Bone marrow (tissue), 2 donors: ENCODE data around the gene ANKS6.

Experiments
- DNase-seq, 2 donors: peaks; one replicate each; lab custom pipeline; 2025; lab: John Stamatoyannopoulos, UW

The ANKS6 gene

DNA sequence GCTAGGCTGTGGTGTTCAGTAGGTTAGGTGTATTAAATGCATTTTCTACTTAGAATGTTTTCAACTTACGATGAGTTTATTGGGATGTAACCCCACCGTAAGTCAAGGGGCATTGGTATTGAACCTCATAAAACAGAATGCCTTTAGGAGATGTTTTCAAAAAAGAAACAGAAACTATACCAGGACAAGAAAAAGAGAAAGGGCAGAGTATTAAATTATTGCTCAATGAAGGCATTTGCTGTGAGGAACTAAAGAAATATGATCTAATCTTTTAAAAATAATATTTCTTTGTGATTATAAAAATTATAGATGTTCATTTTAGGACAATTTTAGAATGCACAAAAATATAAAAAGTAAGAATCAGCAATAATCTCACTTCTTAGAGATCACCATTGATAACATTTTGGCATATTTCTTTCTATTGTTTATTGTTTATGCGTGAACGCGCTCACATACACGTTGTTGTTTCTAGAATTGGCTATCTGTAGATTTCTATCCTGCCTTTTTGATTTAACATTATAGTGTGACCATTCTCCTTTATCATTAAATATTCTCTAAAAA lies 19.1 kb upstream of the ANKS6 start:
- DNase-seq, result no peak

DNA sequence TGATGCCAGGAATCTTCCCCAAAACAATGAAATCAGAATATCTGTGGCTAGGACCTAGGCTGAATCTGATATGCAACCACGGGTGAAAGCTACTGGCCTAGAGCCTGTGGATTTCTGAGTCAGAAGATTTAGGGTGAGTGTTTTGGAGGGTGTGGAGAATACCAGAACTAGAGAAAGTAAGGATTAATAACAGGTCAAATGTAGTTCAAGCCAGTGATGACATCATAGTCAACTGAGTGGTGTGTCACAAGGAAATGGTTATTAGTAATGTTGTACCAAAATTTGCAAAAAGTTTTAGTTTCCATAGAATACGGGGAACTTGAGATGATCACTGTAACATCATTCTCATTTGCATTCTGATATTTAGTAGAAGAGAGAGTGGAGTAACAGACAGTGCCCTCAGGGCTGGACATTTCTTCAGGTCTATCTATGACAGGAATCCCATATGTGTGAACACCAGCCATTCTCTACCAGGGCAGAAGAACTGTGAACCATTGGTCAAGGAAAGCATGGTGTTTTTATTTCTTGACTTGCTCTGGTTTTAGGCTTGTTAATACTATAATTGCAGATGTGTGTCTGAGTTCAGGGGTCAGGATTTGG lies 14.8 kb upstream of the ANKS6 start:
- no peak for DNase-seq

DNA sequence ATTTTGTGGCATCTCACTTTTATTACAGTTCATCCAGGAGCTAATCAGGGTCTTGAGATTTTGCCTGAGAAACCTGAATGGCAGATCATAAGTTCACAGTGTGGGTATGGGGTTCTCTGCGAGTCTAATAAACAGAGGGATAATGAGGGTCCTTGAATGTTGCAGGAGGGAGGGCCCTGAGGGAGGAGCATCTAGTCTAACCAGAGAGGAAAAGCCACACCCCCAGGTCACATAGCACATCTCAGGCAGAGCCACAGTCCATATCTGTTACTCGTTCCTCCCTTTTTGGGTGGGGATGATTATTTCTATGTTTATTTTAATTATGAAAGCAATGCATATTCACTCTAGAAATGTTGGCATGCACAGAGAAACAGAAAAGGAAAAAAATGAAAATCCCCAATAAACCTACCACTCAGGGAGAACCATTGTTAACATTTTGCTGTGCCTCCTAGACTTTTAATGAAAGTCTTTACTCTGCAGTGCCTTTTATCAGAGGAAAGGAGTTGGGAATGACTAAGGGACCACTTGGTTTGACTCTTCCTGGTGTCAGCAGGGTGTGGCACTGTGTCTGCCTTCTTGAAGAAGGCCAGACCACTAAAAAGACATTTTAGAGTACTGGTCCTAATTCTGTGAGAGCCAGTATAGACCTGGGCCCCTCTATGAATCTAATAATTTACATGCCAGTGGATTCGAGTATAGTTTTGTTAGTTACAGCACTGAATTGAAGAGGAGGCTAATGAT lies 13.9 kb upstream of the ANKS6 start:
- DNase-seq, result no peak

DNA sequence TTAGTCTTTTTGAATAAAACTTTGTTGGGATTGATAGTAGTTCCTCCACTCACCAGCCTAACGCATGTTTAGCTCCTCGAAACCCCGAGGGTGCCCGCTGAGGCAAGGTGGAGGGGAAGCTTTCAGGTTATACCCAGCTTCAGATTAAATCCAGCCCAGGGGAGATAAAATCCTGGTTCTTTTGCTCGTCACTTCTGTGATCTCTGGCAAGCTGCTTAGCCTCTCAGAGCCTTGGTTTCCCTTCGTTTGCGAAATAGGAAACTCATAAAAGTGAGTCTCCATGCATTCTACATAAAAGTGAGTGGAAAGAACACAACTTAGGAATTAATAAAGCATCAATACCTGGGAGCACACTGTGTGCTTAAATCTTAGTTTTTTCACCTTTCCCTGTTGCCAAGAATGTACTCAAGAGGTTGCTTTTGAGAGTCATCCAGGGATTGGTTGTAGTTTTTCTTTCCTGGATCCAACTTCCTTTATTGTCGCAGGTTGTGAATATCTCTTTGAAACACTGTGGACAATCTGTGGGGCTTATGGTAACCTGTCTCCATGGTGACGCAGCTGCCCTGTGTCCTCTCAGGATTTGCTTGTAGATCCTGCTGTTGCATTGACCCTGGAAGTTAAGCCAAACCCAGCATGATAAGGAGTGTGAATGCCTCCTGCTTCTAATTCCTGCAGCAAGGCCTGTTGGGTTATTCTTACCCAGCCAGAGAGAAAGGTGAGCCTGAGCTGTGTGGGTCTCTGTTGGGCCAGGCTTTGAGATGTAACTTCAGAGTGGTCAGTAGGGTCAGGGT lies 13.2 kb upstream of the ANKS6 start:
- DNase-seq, result no peak

DNA sequence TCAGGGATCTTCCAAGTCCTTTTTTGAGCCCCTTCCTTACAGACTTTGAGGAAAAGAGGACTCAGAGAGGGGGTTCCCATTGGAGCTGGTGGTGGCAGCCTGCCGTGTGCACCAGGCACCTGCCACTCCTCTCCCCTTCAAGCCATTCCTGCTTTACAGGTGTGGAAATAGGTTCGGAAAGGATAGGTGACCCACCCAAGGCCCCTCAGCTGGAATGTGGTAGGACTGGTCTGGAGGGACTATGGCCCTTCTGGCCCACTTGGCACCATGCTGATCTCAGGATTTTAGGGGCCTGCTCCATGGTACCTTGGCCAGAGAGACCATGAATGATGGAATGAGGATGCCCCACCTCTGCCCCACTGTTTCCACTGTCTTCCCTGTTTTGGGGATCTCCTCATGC lies 12.5 kb upstream of the ANKS6 start:
- DNase-seq, result no peak

DNA sequence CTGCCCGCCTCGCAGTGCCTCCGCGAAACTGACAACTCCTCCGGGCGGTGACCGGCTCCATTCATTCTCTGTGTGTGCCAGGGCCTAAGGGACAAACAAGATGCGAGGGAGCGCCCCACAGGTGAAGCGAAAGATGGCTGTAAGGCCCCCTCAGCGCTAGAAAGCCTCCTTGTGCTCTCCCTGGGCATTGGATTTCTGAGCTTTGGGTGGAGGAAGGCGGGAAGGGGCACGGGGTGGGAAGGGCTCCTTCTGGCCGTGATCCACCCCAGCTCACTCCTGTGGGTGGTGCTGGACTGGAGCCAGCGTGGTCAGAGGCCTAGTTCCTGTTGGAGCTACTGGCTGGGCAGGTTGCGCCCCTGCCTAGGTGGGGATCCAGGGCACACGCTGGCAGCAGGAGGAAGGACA lies 12.1 kb upstream of the ANKS6 start:
- DNase-seq, result no peak

DNA sequence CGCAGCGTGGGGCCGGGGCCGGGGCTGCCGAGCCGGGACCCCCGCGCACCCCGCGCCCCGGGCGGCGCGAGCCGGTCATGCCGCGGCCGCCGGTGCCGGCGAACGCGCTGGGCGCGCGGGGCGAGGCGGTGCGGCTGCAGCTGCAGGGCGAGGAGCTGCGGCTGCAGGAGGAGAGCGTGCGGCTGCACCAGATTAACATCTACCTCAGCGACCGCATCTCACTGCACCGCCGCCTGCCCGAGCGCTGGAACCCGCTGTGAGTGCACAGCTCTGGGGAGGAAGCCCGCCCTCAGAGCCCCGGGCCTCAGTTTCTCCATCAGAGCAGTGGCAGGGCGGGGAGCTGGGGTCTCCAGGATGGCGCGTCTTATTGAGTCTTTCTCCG lies 11.4 kb upstream of the ANKS6 start:
- no peak for DNase-seq

DNA sequence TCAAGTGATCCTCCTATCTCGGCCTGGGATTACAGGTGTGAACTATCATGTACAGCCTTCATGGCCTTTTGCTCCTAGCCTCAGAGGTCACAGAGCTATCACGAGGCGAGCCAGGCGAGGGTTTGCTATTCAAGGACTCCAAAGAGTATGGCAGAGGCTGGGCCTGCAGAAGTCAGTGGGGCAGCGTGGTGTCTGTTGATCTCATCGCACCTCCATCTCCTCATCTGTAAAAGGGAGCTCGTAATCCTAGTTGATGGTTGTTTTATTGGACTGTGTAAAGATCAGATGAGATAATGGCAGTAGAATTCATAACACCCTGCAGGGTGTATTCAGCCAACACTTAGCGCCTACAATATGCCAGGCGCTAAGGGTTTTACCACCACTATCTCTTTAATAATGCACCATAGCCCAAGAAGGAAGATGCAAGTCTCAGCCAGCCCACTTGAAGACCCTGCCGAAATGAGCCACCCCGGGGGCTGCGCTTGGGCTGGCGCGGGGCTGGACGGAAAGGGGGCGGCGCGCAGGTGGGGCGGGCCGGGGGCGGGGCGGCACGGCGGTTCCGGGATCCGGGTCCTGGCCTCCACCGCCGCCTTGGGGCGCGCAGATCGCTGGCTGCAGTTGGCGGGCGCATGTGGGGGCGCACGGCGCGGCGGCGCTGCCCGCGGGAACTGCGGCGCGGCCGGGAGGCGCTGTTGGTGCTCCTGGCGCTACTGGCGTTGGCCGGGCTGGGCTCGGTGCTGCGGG lies 10.9 kb upstream of the ANKS6 start, which contains the start of gene GALNT12:
Gene GALNT12 (plus strand): TSS at position 601 of the 744 bp plus-strand sequence. CDS start 29 bp downstream, at position 630.
- peak in 1 of 2 donors; percentile 21 for DNase-seq

DNA sequence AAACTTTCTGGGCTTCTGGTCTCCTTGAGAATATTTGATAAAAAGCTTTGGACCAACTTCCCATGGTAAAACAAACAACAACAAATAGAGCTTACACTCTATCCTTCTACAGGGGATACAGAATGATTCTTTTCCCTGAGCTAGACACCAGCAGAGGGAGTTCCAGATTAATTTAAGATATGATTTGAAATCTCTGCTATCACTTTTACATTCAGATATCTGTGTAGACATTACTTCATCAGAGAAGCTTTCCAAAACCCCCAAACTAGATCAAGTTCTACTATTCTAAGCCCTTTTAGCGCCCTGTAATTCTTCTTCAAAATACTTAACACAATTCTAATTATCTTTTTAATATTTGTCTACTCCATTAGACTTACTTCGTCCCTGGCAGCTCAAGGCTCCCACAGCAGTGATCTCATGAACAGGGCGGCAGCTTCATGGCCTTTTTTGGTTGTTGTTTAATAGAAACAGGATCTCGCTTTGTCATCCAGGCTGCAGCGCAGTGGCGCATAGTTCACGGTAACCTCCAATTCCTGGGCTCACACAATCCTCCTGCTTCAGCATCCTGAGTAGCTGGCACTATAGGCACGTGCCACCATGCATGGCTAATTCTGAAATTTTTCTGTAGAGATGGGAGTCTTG lies 10.2 kb upstream of the ANKS6 start:
- DNase-seq, result no peak

DNA sequence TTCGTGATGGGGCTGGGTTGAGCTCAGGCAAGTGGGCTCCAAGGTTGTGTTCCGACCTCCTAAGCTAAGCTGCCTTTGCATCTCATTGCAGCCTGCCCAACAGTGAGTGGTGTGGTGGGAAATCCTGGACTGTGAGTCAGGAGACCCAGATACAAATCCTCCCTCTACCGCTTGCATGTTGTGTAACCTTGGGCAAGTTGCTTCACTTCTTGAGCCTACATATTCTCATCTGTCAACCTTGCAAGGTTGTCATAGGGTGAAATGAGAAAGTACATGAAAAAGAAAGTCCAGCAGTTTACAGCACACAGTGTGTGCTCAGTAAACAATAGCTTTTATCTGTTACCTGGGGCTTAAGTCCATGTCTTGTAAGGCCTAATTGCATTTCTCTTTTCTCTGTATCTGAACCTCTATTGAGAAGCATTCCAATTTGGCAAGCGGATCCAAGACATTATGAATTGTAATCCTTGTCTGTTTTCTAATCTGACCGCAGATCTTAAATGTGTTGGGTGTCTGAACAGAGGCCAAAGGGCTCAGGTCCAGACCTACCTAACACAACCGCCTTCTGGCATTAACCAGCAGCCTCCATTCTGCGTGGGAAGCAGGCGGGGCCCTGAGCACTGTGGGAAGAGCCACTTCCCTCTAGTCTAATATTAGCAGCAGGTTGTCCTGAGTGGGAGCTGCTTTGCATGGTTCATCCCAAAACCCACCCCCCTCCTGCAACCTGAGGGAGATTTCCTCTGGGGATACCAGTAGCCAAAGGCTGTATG lies 9.3 kb upstream of the ANKS6 start:
- no peak for DNase-seq

DNA sequence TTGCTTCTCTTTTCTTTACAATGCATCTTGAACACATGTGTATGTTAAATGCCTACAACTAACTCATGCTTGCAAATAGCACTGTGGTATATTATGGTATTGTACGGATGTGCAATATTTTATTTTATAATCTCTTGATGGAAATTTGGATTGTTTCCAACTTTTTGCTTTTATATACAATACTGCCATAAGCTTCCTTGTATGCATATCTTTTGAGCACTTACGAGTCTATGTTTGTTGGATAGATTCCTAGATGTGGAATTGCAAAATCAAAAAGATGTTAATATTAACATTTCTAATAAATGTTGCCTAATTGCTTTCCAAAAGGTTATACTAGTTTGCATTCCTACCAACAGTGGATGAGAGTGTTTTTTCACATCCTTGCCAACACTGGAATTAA lies 7.7 kb upstream of the ANKS6 start:
- DNase-seq, result no peak

DNA sequence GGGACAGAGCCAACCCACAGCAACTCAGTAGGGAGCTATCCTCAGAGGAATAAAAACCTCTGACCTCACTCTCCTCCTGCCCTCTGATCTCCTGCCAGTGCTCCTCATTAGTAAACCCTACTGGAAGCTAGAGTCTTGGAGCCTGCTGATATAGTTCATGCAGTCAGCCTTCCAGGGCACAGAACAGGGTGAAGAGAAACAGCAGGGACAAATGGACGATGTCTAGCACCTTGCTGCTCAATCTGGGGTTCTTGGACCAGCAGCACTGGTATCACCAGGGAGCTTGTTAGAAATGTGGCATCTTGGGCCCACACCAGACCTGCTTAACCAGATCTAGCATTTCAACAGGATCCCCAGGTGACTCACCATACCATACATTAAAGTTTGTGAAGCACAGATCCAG lies 5.6 kb upstream of the ANKS6 start:
- DNase-seq, result no peak

DNA sequence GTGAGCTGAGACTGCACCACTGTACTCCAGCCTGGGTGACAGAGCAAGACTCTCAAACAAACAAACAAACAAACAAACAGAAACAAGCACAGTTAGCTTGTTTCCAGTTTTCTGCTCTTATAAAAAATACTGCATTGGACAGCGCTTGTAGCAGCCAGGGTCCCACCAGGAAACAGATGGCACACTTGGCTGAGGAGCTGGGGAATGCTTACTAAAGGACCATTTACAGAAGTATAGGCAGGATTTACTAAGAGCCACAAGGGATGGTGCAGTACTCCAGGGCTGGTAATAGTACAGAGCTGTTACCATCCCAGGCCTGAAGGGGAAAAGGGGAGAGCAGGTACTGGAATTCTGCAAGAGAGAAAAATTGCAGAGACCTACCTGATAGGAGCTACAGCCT lies 5.2 kb upstream of the ANKS6 start:
- no peak for DNase-seq

DNA sequence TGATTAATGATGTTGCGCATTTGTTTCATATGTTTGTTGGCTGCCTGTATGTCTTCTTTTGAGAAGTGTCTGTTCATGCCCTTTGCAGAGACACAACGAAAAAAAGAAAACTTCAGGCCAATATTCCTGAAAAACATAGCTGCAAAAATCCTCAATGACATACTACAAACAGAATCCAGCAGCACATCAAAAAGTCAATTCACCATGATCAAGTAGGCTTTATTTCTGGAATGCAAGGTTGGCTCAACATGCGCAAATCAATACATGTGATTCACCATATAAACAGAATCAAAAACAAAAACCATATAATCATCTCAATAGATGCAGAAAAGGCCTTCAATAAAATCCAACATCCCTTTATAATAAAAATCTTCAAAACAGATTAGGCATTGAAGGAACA lies 1.9 kb upstream of the ANKS6 start:
- no peak for DNase-seq

DNA sequence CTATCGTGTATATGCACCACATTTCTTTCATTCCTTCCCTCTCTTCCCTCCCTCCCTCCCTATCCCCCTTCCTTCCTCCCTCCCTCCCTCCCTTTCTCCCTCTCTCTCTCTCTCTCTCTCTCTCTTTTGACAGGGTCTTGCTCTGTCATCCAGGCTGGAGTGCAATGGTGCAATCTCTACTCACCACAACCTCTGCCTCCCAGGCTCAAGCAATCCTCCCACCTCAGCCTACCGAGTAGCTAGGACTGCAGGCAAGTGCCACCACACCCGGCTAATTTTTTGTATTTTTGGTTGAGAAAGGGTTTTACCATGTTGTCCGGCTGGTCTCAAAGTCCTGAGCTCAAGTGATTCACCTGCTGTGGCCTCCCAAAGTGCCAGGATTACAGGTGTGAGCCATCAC lies 1.1 kb upstream of the ANKS6 start:
- DNase-seq, result no peak

DNA sequence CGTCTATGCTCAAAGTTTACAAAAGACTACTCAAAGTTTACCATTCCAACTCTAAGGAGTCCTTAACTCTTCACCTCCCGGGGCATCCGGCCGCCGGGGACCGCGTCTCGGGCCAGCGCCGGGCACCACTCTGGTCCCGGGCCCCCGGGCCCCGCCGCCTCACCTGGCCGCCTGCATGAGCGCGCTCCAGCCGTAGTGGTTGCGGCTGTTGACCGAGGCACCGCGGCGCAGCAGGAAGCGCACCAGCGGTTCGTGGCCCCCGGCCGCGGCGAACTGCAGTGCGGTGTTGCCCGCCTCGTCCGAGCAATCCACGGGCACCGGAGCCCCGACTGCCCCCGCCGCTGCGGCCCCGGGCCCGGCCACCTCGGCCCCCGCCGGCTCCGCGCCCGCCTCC lies 388 bp downstream of the ANKS6 start:
- DNase-seq, result no peak

DNA sequence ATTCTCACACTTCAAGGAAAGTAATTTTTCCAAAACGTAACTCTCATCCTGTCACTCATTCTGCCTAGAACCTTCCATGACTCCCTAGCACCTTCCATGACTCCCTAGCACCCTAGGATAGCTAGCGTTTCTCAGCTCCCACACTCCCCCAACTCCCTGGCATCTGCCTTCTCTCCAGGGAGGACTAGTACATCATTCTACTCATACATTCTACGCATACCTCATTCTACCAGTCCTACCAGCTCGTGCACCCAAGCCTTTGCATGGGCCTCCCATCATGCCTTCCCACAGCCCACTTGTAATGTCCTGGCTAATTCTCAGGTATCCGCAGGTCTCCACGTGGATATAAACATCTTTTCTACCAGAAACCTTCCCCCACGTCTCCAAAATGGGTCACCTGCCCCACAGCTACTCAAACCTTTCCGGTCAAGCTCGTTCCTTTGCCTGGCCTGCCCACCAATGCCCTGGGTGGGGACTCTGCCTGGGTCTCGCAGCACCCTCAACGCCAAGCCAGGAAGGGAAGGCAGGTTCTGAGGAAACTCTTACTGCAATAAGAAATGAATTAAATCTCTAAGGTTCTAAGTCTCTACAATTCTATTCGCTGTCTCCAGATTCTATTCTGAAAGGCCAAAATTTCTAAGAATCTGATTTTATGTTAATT lies 930 bp downstream of the ANKS6 start:
- DNase-seq, result no peak

DNA sequence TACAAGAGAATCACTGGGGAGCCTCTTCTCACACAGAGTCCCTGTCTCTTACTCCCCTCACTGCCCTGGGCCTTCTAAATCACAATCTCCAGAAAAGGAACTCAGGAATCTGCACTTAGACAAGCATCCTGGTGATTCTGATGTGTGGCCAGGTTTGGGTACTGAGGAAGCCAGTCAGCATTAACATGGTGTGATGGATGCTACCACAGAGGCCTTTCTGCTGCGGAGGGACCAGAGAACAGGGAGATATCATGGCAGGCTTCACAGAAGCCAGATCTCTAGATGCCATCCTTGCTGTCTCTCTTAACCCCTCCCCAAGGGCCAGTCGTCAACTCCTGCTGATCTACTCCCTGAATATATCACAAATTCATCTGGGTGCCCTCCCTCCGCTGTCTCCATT lies 1.6 kb downstream of the ANKS6 start:
- no peak for DNase-seq

DNA sequence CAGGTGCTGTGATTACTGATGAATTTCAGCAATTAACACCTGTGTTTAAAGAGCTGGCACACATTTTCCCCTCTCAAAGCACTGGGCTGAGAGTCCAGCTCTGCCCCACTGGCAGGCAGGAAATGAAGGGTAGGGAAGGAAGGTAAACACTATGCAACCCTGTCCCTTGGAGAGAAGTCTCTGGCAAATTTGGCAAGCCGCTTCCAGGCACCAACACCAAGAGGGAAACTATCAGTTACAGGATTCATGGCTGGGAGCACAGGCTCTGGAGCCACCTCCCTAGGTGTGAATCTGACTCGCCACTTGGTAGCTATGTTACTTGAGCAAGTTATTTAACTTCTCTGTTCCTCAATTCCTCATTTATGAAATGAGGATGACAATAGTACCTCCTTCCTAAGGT lies 3.3 kb downstream of the ANKS6 start:
- DNase-seq, result no peak
